PFSK-1 (cell line): ENCODE results near the gene SLC19A1.

Experiments used
- FOXP2 ChIP-seq: optimal IDR thresholded peaks from 2 replicates; pipeline ENCODE3; 2011; ENCODE audit warnings: borderline replicate concordance, control low read depth, inconsistent platforms; ENCODE audit not compliant: insufficient read depth; ENCODE audit errors: extremely low read length, extremely low read depth
- POLR2AphosphoS5 ChIP-seq: IDR thresholded peaks from 2 replicates; pipeline ENCODE4 v1.6.1; 2012; ENCODE audit warnings: low read depth, mild to moderate bottlenecking, control low read depth, low read length, moderate library complexity
- SIN3A ChIP-seq: IDR thresholded peaks from 2 replicates; pipeline ENCODE4 v1.6.1; 2012; ENCODE audit warnings: mild to moderate bottlenecking, low read length, moderate library complexity, borderline replicate concordance; ENCODE audit not compliant: insufficient read depth
- TAF1 ChIP-seq: IDR thresholded peaks from 2 replicates; pipeline ENCODE4 v1.6.1; 2012; ENCODE audit warnings: low read length, control low read depth, borderline replicate concordance; ENCODE audit not compliant: insufficient read depth
- TF ChIP-seq, protein P1 (sequence below), 2 experiments: IDR thresholded peaks; 2 replicates each; pipeline versions ENCODE4 v1.6.1 to v1.8.0; 2011 to 2012; ENCODE audit warnings: low read depth in 2 of 2, low read length in 2 of 2, control low read depth in 1 of 2, inconsistent platforms in 1 of 2, mild to moderate bottlenecking in 1 of 2, moderate library complexity in 1 of 2; ENCODE audit not compliant: insufficient read depth in 1 of 2

Gene SLC19A1

GRCh38 chr21:45547545-45547900, 5.3 kb upstream of the SLC19A1 start:
- TF ChIP-seq SIN3A (no peak), POLR2AphosphoS5 (no peak), TAF1 (no peak), FOXP2 (no peak)
- TF ChIP-seq, protein P1, sequence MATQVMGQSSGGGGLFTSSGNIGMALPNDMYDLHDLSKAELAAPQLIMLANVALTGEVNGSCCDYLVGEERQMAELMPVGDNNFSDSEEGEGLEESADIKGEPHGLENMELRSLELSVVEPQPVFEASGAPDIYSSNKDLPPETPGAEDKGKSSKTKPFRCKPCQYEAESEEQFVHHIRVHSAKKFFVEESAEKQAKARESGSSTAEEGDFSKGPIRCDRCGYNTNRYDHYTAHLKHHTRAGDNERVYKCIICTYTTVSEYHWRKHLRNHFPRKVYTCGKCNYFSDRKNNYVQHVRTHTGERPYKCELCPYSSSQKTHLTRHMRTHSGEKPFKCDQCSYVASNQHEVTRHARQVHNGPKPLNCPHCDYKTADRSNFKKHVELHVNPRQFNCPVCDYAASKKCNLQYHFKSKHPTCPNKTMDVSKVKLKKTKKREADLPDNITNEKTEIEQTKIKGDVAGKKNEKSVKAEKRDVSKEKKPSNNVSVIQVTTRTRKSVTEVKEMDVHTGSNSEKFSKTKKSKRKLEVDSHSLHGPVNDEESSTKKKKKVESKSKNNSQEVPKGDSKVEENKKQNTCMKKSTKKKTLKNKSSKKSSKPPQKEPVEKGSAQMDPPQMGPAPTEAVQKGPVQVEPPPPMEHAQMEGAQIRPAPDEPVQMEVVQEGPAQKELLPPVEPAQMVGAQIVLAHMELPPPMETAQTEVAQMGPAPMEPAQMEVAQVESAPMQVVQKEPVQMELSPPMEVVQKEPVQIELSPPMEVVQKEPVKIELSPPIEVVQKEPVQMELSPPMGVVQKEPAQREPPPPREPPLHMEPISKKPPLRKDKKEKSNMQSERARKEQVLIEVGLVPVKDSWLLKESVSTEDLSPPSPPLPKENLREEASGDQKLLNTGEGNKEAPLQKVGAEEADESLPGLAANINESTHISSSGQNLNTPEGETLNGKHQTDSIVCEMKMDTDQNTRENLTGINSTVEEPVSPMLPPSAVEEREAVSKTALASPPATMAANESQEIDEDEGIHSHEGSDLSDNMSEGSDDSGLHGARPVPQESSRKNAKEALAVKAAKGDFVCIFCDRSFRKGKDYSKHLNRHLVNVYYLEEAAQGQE (IDR thresholded peaks at IDR 0.05; ENCODE audit: insufficient read depth in 1 of 2, low read depth in 2 of 2, low read length in 2 of 2), result no peak

- TF ChIP-seq FOXP2 (no peak), SIN3A (no peak), TAF1 (no peak), POLR2AphosphoS5 (no peak)
- TF ChIP-seq, protein P1 (IDR thresholded peaks at IDR 0.05; ENCODE audit: insufficient read depth in 1 of 2, low read depth in 2 of 2, low read length in 2 of 2), result no peak
Measured at GRCh38 chr21:45546636-45547544, 4.7 kb upstream of the SLC19A1 start.

DNA sequence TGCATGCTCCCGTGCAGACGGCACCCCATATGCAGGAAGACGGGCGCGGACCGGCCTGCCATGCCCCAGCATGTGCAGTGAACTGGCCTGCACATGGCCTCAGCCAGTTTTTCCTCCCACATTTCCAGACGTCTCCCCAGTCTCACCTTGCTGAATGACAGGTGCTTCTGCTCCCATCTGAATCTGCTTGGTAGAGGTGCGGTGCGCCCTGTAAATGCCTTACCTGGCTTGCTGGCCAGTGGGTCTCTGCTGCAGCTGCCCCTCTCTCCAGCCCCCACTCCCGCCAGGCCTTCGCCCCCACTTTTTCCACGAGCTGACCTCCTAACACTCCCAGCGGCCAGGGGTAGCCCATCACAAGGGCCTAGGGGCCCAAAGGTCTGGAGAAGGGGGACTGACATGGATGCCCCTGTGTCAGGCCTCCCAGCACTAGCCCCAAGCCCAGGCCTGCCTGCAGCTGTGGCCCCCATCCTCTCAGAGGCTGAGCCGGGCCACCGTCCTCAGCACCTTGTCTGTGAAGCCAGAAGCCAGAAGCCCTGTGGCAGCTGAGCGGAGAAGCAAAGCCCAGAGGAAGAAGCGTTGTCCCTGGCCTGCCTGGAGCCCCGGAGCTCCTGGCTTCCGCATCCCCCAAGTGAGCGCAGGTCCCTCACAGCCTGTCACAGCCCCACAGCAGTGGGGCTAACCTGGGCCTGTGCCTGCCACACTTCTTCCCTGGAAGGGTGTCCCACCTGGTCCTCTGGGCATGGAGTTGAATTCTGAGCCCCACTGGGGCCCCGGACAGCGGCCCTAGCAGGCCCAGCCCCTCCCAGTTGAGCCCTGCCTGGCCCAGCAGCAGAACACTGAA, 3.7 kb upstream of the SLC19A1 start:
- TF ChIP-seq, protein P1 (IDR thresholded peaks at IDR 0.05; ENCODE audit: insufficient read depth in 1 of 2, low read depth in 2 of 2, low read length in 2 of 2), result no peak
- no peak for TF ChIP-seq TAF1
- TF ChIP-seq POLR2AphosphoS5, result no peak
- TF ChIP-seq SIN3A, result no peak
- TF ChIP-seq FOXP2, result no peak

DNA sequence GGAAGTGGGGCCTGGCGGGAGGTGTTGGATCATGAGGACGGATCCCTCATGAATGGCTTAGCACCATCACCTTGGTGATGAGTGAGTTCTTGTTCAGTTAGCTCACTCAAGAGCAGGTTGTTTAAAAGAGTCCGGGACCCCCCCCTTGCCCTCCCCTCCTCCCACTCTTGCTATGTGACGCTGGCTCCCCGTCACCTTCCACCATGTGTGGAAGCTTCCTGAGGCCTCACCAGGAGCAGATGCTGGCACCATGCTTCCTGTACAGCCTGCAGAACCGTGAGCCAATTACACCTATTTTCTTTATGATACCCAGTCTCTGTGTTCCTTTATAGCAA, 3.0 kb upstream of the SLC19A1 start:
- TF ChIP-seq, protein P1 (IDR thresholded peaks at IDR 0.05; ENCODE audit: insufficient read depth in 1 of 2, low read depth in 2 of 2, low read length in 2 of 2), result no peak
- TF ChIP-seq POLR2AphosphoS5 (no peak), FOXP2 (no peak), TAF1 (no peak), SIN3A (no peak)
